CD4-positive, alpha-beta memory T cell (primary cell): ENCODE measurements around the gene ST7. TPM values are rescaled to one million over a fixed set of nuclear protein-coding genes. Genes with fewer than 3 reads are reported as not detected.

Experiments
- CTCF ChIA-PET: fragments of 350-600 bp; sonication (Branson Sonifier 250); formaldehyde crosslinking; loops from one replicate; lab custom pipeline; 2021; ENCODE audit warnings: inconsistent platforms; ENCODE audit not compliant: partially characterized antibody; lab: Charles Lee
- POLR2A ChIA-PET: fragments of 350-600 bp; sonication (Branson Sonifier 250); formaldehyde crosslinking; loops from one replicate; lab custom pipeline; 2021; ENCODE audit not compliant: partially characterized antibody; lab: Charles Lee
- DNase-seq, 5 donors: peaks; one replicate each; pipeline versions ENCODE4 v3.0.0 to v3.0.0-alpha.2; 2020 to 2022; ENCODE audit warnings: mixed read lengths in 1 of 5
- H3K27ac ChIP-seq: one replicate; pipeline ENCODE4 v1.7.0; 2013; ENCODE audit warnings: low read depth, low read length
- H3K27me3 ChIP-seq: 2 replicates; pipeline ENCODE4 v1.7.0; 2013; ENCODE audit warnings: mild to moderate bottlenecking, low read length, moderate library complexity; ENCODE audit not compliant: insufficient read depth
- H3K36me3 ChIP-seq: 2 replicates; pipeline ENCODE4 v1.7.0; 2013; ENCODE audit warnings: mild to moderate bottlenecking, low read length, moderate library complexity; ENCODE audit not compliant: insufficient read depth
- H3K4me1 ChIP-seq: 2 replicates; pipeline ENCODE4 v1.7.0; 2013; ENCODE audit warnings: mild to moderate bottlenecking, low read length, moderate library complexity; ENCODE audit not compliant: insufficient read depth
- H3K4me3 ChIP-seq, 2 donors: one replicate each; pipeline ENCODE4 v1.7.0; 2013; ENCODE audit warnings: low read length in 2 of 2, mild to moderate bottlenecking in 1 of 2
- H3K9me3 ChIP-seq, 2 donors: one replicate each; pipeline ENCODE4 v1.7.0; 2013; ENCODE audit warnings: low read length in 2 of 2, control low read depth in 1 of 2; ENCODE audit not compliant: control insufficient read depth in 1 of 2
- H3K27ac Mint-ChIP-seq, 7 donors: one replicate each; pipeline ENCODE4 v1.8.0; 2020 to 2021; ENCODE audit warnings: mixed read lengths in 7 of 7, mild to moderate bottlenecking in 6 of 7, inconsistent platforms in 3 of 7, moderate library complexity in 3 of 7
- H3K27me3 Mint-ChIP-seq, 2 donors: one replicate each; pipeline ENCODE4 v1.8.0; 2020 to 2021; ENCODE audit warnings: mixed read lengths in 2 of 2
- H3K36me3 Mint-ChIP-seq, 2 donors: one replicate each; pipeline ENCODE4 v1.8.0; 2020 to 2021; ENCODE audit warnings: mixed read lengths in 2 of 2, inconsistent platforms in 1 of 2, mild to moderate bottlenecking in 1 of 2
- H3K4me1 Mint-ChIP-seq, 4 donors: one replicate each; pipeline ENCODE4 v1.8.0; 2020 to 2021; ENCODE audit warnings: mixed read lengths in 4 of 4, mild to moderate bottlenecking in 1 of 4
- H3K4me3 Mint-ChIP-seq, 8 donors: one replicate each; pipeline ENCODE4 v1.8.0; 2020 to 2021; ENCODE audit warnings: mixed read lengths in 8 of 8, mild to moderate bottlenecking in 7 of 8, moderate library complexity in 6 of 8, inconsistent platforms in 3 of 8
- H3K9me3 Mint-ChIP-seq, 8 donors: one replicate each; pipeline ENCODE4 v1.8.0; 2020 to 2021; ENCODE audit warnings: mixed read lengths in 8 of 8, mild to moderate bottlenecking in 5 of 8, inconsistent platforms in 3 of 8, moderate library complexity in 1 of 8
- intact Hi-C: fragments of 100-400 bp; cut with micrococcal nuclease; formaldehyde crosslinking; loops from one replicate; pipeline ENCODE4 v1.15.1; 2023
- polyA plus RNA-seq, 2 donors: library from polyadenylated mRNA; unstranded; fragments of 300-500 nt; fragmentation: Illumina TruSeq; gene quantifications; one replicate each; pipeline ENCODE4 v1.2.3, GENCODE V29; 2021
- total RNA-seq, 2 experiments: library from RNA; stranded (reverse); gene quantifications; one replicate each; pipeline ENCODE4 v1.2.3, GENCODE V29; 2021

ST7 gene
- total and polyA plus RNA-seq, 4 experiments from 2014 or later = 3.8 to 6.6 (median 4.0) TPM

- H3K4me3 ChIP-seq = no peak overlapping the region
- H3K9me3 Mint-ChIP-seq = no peaks in the 10 kb centered on the region
- H3K4me3 Mint-ChIP-seq = no peak overlapping the region
- no peaks in the 10 kb centered on the region for H3K27me3 Mint-ChIP-seq
- no peaks in the 10 kb centered on the region for H3K4me1 ChIP-seq
- no peaks in the 10 kb centered on the region for H3K4me1 Mint-ChIP-seq
- H3K27ac ChIP-seq = no peak overlapping the region
- intact Hi-C loops = no loop called here
- H3K27ac Mint-ChIP-seq = no peak overlapping the region
- H3K9me3 ChIP-seq = no peaks in the 10 kb centered on the region
- CTCF ChIA-PET = no interaction called here
- H3K36me3 ChIP-seq = no peaks in the 10 kb centered on the region
- DNase-seq = no peak
- peaks cover 0 to 21% of the 10 kb centered on the region in 2 donors for H3K36me3 Mint-ChIP-seq
- POLR2A ChIA-PET = no interaction called here
- no peaks in the 10 kb centered on the region for H3K27me3 ChIP-seq
Measured at GRCh38 chr7:117188376-117188775, 235.1 kb downstream of the ST7 start.

GRCh38 chr7:117188949-117189592 is 235.8 kb downstream of the ST7 start:
- Mint-ChIP-seq H3K27me3 (no peaks in the 10 kb centered on the region), H3K36me3 (peaks cover 0 to 17% of the 10 kb centered on the region in 2 donors), H3K4me3 (no peak overlapping the region), H3K4me1 (no peaks in the 10 kb centered on the region), H3K9me3 (no peaks in the 10 kb centered on the region), H3K27ac (no peak overlapping the region)
- POLR2A ChIA-PET = no interaction called here
- Histone ChIP-seq H3K27ac (no peak overlapping the region), H3K4me1 (no peaks in the 10 kb centered on the region), H3K27me3 (no peaks in the 10 kb centered on the region), H3K4me3 (no peak overlapping the region), H3K9me3 (no peaks in the 10 kb centered on the region), H3K36me3 (no peaks in the 10 kb centered on the region)
- intact Hi-C loops = no loop called here
- DNase-seq = no peak
- CTCF ChIA-PET = no interaction called here

- ChIA-PET CTCF (no interaction called here), POLR2A (no interaction called here)
- no peaks in the 10 kb centered on the region for H3K9me3 Mint-ChIP-seq
- peaks cover 0 to 17% of the 10 kb centered on the region in 2 donors for H3K36me3 Mint-ChIP-seq
- no peaks in the 10 kb centered on the region for H3K9me3 ChIP-seq
- no peak overlapping the region for H3K27ac ChIP-seq
- no peak for DNase-seq
- no peak overlapping the region for H3K4me3 Mint-ChIP-seq
- no peaks in the 10 kb centered on the region for H3K36me3 ChIP-seq
- no peaks in the 10 kb centered on the region for H3K27me3 ChIP-seq
- no peak overlapping the region for H3K27ac Mint-ChIP-seq
- H3K4me1 ChIP-seq = no peaks in the 10 kb centered on the region
- intact Hi-C loops = no loop called here
- H3K4me3 ChIP-seq = no peak overlapping the region
- no peaks in the 10 kb centered on the region for H3K4me1 Mint-ChIP-seq
- H3K27me3 Mint-ChIP-seq = no peaks in the 10 kb centered on the region
Measured at GRCh38 chr7:117190104-117190503, 236.8 kb downstream of the ST7 start.

GRCh38 chr7:117190746-117191435 is 237.6 kb downstream of the ST7 start:
- DNase-seq = no peak
- Mint-ChIP-seq H3K4me3 (no peak overlapping the region), H3K36me3 (peaks cover 0 to 17% of the 10 kb centered on the region in 2 donors), H3K4me1 (no peaks in the 10 kb centered on the region), H3K27me3 (no peaks in the 10 kb centered on the region), H3K27ac (no peak overlapping the region), H3K9me3 (no peaks in the 10 kb centered on the region)
- Histone ChIP-seq H3K27ac (no peak overlapping the region), H3K4me1 (no peaks in the 10 kb centered on the region), H3K9me3 (no peaks in the 10 kb centered on the region), H3K36me3 (no peaks in the 10 kb centered on the region), H3K27me3 (no peaks in the 10 kb centered on the region), H3K4me3 (no peak overlapping the region)
- intact Hi-C loops = no loop called here
- POLR2A ChIA-PET = no interaction called here
- CTCF ChIA-PET = no interaction called here

GRCh38 chr7:117192108-117192507 is 238.8 kb downstream of the ST7 start:
- no peaks in the 10 kb centered on the region for H3K9me3 ChIP-seq
- H3K36me3 Mint-ChIP-seq = peaks cover 0 to 17% of the 10 kb centered on the region in 2 donors
- no peaks in the 10 kb centered on the region for H3K27me3 Mint-ChIP-seq
- H3K4me1 ChIP-seq = no peaks in the 10 kb centered on the region
- no peak for DNase-seq
- H3K4me1 Mint-ChIP-seq = no peaks in the 10 kb centered on the region
- ChIA-PET CTCF (no interaction called here), POLR2A (no interaction called here)
- H3K27ac ChIP-seq = no peak overlapping the region
- H3K4me3 ChIP-seq = no peak overlapping the region
- H3K9me3 Mint-ChIP-seq = no peaks in the 10 kb centered on the region
- intact Hi-C loops = no loop called here
- no peaks in the 10 kb centered on the region for H3K36me3 ChIP-seq
- H3K27ac Mint-ChIP-seq = no peak overlapping the region
- H3K27me3 ChIP-seq = no peaks in the 10 kb centered on the region
- H3K4me3 Mint-ChIP-seq = no peak overlapping the region

GRCh38 chr7:117193564-117193963 is 240.3 kb downstream of the ST7 start:
- Mint-ChIP-seq H3K27ac (no peak overlapping the region), H3K36me3 (peaks cover 2 to 17% of the 10 kb centered on the region in 2 donors), H3K9me3 (no peaks in the 10 kb centered on the region), H3K27me3 (no peaks in the 10 kb centered on the region), H3K4me1 (no peaks in the 10 kb centered on the region), H3K4me3 (no peak overlapping the region)
- CTCF ChIA-PET = no interaction called here
- no peak for DNase-seq
- Histone ChIP-seq H3K27me3 (no peaks in the 10 kb centered on the region), H3K9me3 (no peaks in the 10 kb centered on the region), H3K27ac (no peak overlapping the region), H3K36me3 (no peaks in the 10 kb centered on the region), H3K4me3 (no peak overlapping the region), H3K4me1 (no peaks in the 10 kb centered on the region)
- intact Hi-C loops = no loop called here
- POLR2A ChIA-PET = no interaction called here

GRCh38 chr7:117194445-117194844 is 241.1 kb downstream of the ST7 start:
- no peaks in the 10 kb centered on the region for H3K27me3 ChIP-seq
- H3K9me3 Mint-ChIP-seq = no peaks in the 10 kb centered on the region
- no peaks in the 10 kb centered on the region for H3K9me3 ChIP-seq
- H3K27me3 Mint-ChIP-seq = no peaks in the 10 kb centered on the region
- no peak overlapping the region for H3K4me3 Mint-ChIP-seq
- intact Hi-C loops = no loop called here
- no peaks in the 10 kb centered on the region for H3K4me1 ChIP-seq
- H3K4me3 ChIP-seq = no peak overlapping the region
- no peaks in the 10 kb centered on the region for H3K36me3 ChIP-seq
- H3K4me1 Mint-ChIP-seq = no peaks in the 10 kb centered on the region
- CTCF ChIA-PET = no interaction called here
- no peak overlapping the region for H3K27ac ChIP-seq
- DNase-seq = no peak
- POLR2A ChIA-PET = no interaction called here
- H3K27ac Mint-ChIP-seq = no peak overlapping the region
- H3K36me3 Mint-ChIP-seq = peaks cover 4 to 24% of the 10 kb centered on the region in 2 donors
